GM20000 (cell line): ENCODE results near the gene SNTG2.

Experiments
- DNase-seq: peaks from one replicate; pipeline ENCODE4 v3.0.0; 2012; ENCODE audit warnings: low spot score
- CTCF ChIP-seq: IDR thresholded peaks from 2 replicates; pipeline ENCODE4 v1.5.1; 2012; ENCODE audit warnings: mild to moderate bottlenecking, control low read depth; ENCODE audit errors: extremely low read depth, missing control alignments

SNTG2 gene

GRCh38 chr2:926896-927295 lies 23.8 kb upstream of the SNTG2 start:
- TF ChIP-seq CTCF: no peak
- DNase-seq: no peak

- no peak for TF ChIP-seq CTCF
- DNase-seq: no peak
Measured at GRCh38 chr2:929011-929735, 21.5 kb upstream of the SNTG2 start.

- no peak for DNase-seq
Measured at GRCh38 chr2:929925-930324, 20.7 kb upstream of the SNTG2 start.

GRCh38 chr2:930935-931334 lies 19.7 kb upstream of the SNTG2 start:
- TF ChIP-seq CTCF: no peak
- no peak for DNase-seq

More at GRCh38 chr2:929925-930324, 20.7 kb upstream of the SNTG2 start:
- TF ChIP-seq CTCF: no peak

- no peak for TF ChIP-seq CTCF
- DNase-seq: no peak
Measured at GRCh38 chr2:932320-933115, 18.1 kb upstream of the SNTG2 start.

- no peak for DNase-seq
- no peak for TF ChIP-seq CTCF
Measured at GRCh38 chr2:933734-934295, 16.8 kb upstream of the SNTG2 start.

GRCh38 chr2:937530-937929 lies 13.1 kb upstream of the SNTG2 start:
- no peak for TF ChIP-seq CTCF

More at GRCh38 chr2:937530-937929, 13.1 kb upstream of the SNTG2 start:
- no peak for DNase-seq
